A549 (cell line): ENCODE results near the gene LRP5.

Source experiments
- CTCF ChIP-seq: fragments of >200 bp; sonication (Bioruptor Twin); formaldehyde crosslinking; IDR thresholded peaks from 3 replicates; pipeline ENCODE4 v1.5.1; 2016
- EP300 ChIP-seq, 2 experiments: fragments of >200 bp; sonication (Bioruptor Twin); formaldehyde crosslinking; IDR thresholded peaks; 2 replicates in 1 of 2; 3 replicates in 1 of 2; pipeline ENCODE4 v1.6.1; 2016 to 2017
- HDAC2 ChIP-seq: fragments of 200-600 bp; sonication (generic); IDR thresholded peaks from 2 replicates; pipeline ENCODE4 v1.6.1; 2016
- JUN ChIP-seq, 2 experiments: fragments of >200 bp; sonication (Bioruptor Twin); formaldehyde crosslinking; IDR thresholded peaks; 2 replicates in 1 of 2; 3 replicates in 1 of 2; pipeline ENCODE4 v1.6.1; 2016 to 2017
- KDM5A ChIP-seq: fragments of 200-600 bp; sonication (generic); IDR thresholded peaks from 2 replicates; pipeline ENCODE4 v1.6.1; 2016; ENCODE audit warnings: antibody characterized with exemption, mild to moderate bottlenecking
- NFE2L2 ChIP-seq: fragments of 150-350 bp; conservative IDR thresholded peaks from 2 replicates; pipeline ENCODE4 v1.6.1; 2014; ENCODE audit warnings: low read length
- NR3C1 ChIP-seq: fragments of >200 bp; sonication (Bioruptor Twin); formaldehyde crosslinking; IDR thresholded peaks from 3 replicates; pipeline ENCODE4 v1.6.1; 2017
- PHF8 ChIP-seq: fragments of 200-600 bp; sonication (generic); IDR thresholded peaks from 2 replicates; pipeline ENCODE4 v1.6.1; 2016; ENCODE audit warnings: low read depth, mild to moderate bottlenecking, antibody characterized with exemption, moderate library complexity, borderline replicate concordance
- POLR2A ChIP-seq: IDR thresholded peaks from 2 replicates; pipeline ENCODE4 v1.6.1; 2012; ENCODE audit warnings: mild to moderate bottlenecking, low read length
- POLR2AphosphoS2 ChIP-seq: conservative IDR thresholded peaks from 2 replicates; pipeline ENCODE4 v1.6.1; 2012; ENCODE audit warnings: low read length, improper control_type of control experiment, inconsistent platforms
- RAD21 ChIP-seq, 2 experiments: fragments of >200 bp in 1 of 2; sonication (Bioruptor Twin) in 1 of 2; formaldehyde crosslinking in 1 of 2; IDR thresholded peaks in 1 of 2; conservative IDR thresholded peaks in 1 of 2; 2 replicates in 1 of 2; 3 replicates in 1 of 2; pipeline ENCODE4 v1.6.1; 2012 to 2018; ENCODE audit warnings: inconsistent platforms in 1 of 2
- REST ChIP-seq: fragments of 200-600 bp; sonication (generic); IDR thresholded peaks from 2 replicates; pipeline ENCODE4 v1.6.1; 2016; ENCODE audit warnings: antibody characterized with exemption, mild to moderate bottlenecking, moderate library complexity
- SMC3 ChIP-seq: fragments of >200 bp; sonication (Bioruptor Twin); formaldehyde crosslinking; IDR thresholded peaks from 3 replicates; pipeline ENCODE4 v1.6.1; 2018; ENCODE audit warnings: inconsistent platforms
- SREBF2 ChIP-seq: fragments of 450-650 bp; IDR thresholded peaks from 2 replicates; pipeline ENCODE4 v1.6.1; 2014; ENCODE audit warnings: mild to moderate bottlenecking, moderate library complexity

GRCh38 chr11:68416070-68416578 lies 103.7 kb downstream of the LRP5 start:
- no peak for TF ChIP-seq RAD21 (conservative IDR thresholded peaks at IDR 0.05 in 1 of 2, IDR thresholded peaks at IDR 0.05 in 1 of 2)
- TF ChIP-seq CTCF, result no peak
- no peak for TF ChIP-seq JUN (IDR thresholded peaks at IDR 0.05)
- TF ChIP-seq PHF8, result no peak
- no peak for TF ChIP-seq EP300 (IDR thresholded peaks at IDR 0.05)
- TF ChIP-seq KDM5A, result no peak
- TF ChIP-seq NR3C1, result no peak
- no peak for TF ChIP-seq SREBF2
- TF ChIP-seq SMC3, result no peak
- TF ChIP-seq REST, result no peak
- TF ChIP-seq POLR2AphosphoS2, result no peak
- no peak for TF ChIP-seq NFE2L2
- TF ChIP-seq POLR2A, result no peak
- TF ChIP-seq HDAC2, result no peak
